Calu3 (cell line): Measurements from ENCODE around the gene PLEKHA5. TPM values are rescaled to one million over a fixed set of nuclear protein-coding genes. Genes with fewer than 3 reads are reported as not detected.

Experiments
- BruUV-seq: library from RNA; stranded (reverse); fragments of 400-500 nt; replicated peaks from 2 replicates; lab custom pipeline; 2021; lab: Mats Ljungman, UMichigan
- CTCF ChIA-PET: fragments of 300-600 bp; sonication (Branson Sonifier 250); formaldehyde crosslinking; loops from one replicate; lab custom pipeline; 2022; ENCODE audit warnings: antibody characterized with exemption; lab: Charles Lee
- DNase-seq: peaks from one replicate; pipeline ENCODE4 v3.0.0; 2022
- H3K27ac Mint-ChIP-seq: one replicate; pipeline ENCODE4 v1.8.0; 2022; ENCODE audit warnings: mixed read lengths; ENCODE audit not compliant: unreplicated experiment
- H3K27me3 Mint-ChIP-seq: one replicate; pipeline ENCODE4 v1.8.0; 2022; ENCODE audit warnings: mixed read lengths; ENCODE audit not compliant: unreplicated experiment
- H3K36me3 Mint-ChIP-seq: one replicate; pipeline ENCODE4 v1.8.0; 2022; ENCODE audit warnings: mild to moderate bottlenecking, moderate library complexity, mixed read lengths; ENCODE audit not compliant: insufficient read depth, unreplicated experiment
- H3K4me1 Mint-ChIP-seq: one replicate; pipeline ENCODE4 v1.8.0; 2022; ENCODE audit warnings: mild to moderate bottlenecking, low read depth, mixed read lengths; ENCODE audit not compliant: unreplicated experiment
- H3K4me3 Mint-ChIP-seq: one replicate; pipeline ENCODE4 v1.8.0; 2022; ENCODE audit warnings: mild to moderate bottlenecking, low read depth, moderate library complexity, mixed read lengths; ENCODE audit not compliant: unreplicated experiment
- H3K9me3 Mint-ChIP-seq: one replicate; pipeline ENCODE4 v1.8.0; 2022; ENCODE audit warnings: low read depth, mixed read lengths; ENCODE audit not compliant: unreplicated experiment
- CTCF ChIP-seq: fragments of 200-600 bp; IDR thresholded peaks from one replicate; pipeline ENCODE4 v1.8.0; 2022; ENCODE audit warnings: antibody characterized with exemption; ENCODE audit not compliant: unreplicated experiment
- intact Hi-C: fragments of 100-400 bp; cut with micrococcal nuclease; formaldehyde crosslinking; loops from one replicate; pipeline ENCODE4 v1.10.0; 2022; ENCODE audit not compliant: unreplicated experiment
- total RNA-seq: library from RNA; stranded (reverse); gene quantifications from 2 replicates; pipeline ENCODE4 v1.2.3, GENCODE V29; 2022

PLEKHA5 gene
- total RNA-seq, 1 experiment from 2014 or later = 57.9 TPM

DNA sequence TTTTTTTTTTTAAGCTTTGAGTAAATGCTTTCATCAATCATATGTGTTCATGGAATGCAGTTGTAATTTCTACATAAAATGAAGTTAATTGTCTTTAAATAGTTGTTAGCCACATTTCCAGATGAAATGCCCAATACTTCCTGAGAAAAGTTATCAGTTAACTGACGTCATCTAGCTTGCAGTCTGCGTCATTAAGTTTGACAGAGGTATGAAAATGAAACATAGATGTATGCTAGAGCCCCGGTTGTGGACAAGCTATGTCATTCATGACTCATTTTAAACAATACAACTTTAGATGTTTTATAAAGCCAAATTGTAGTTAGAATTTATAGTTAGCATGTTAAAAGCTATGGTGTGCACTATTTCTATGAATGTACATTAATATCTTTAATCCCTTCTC lies 90.7 kb downstream of the PLEKHA5 start:
- Mint-ChIP-seq H3K27me3 (no peaks in the 10 kb centered on the region), H3K27ac (peak overlapping the region; percentile 91), H3K4me1 (peaks cover 55% of the 10 kb centered on the region), H3K36me3 (no peaks in the 10 kb centered on the region), H3K4me3 (no peak overlapping the region), H3K9me3 (no peaks in the 10 kb centered on the region)
- intact Hi-C loops = no loop called here
- no TSS peak for BruUV-seq
- no peak for DNase-seq
- CTCF ChIA-PET = interaction anchor here (0.6 kb wide), 1 partner anchor 87 kb away, joined by 4 read pairs; no protein-coding TSS in a partner anchor
- TF ChIP-seq CTCF = no peak

- Mint-ChIP-seq H3K27me3 (no peaks in the 10 kb centered on the region), H3K27ac (peak overlapping the region; percentile 91), H3K9me3 (no peaks in the 10 kb centered on the region), H3K36me3 (no peaks in the 10 kb centered on the region), H3K4me3 (peak overlapping the region; percentile 55), H3K4me1 (peaks cover 55% of the 10 kb centered on the region)
- no peak for DNase-seq
- CTCF ChIA-PET = no interaction called here
- BruUV-seq = no TSS peak
- intact Hi-C loops = no loop called here
- no peak for TF ChIP-seq CTCF
Observed at GRCh38 chr12:19220852-19221466, 91.4 kb downstream of the PLEKHA5 start.

DNA sequence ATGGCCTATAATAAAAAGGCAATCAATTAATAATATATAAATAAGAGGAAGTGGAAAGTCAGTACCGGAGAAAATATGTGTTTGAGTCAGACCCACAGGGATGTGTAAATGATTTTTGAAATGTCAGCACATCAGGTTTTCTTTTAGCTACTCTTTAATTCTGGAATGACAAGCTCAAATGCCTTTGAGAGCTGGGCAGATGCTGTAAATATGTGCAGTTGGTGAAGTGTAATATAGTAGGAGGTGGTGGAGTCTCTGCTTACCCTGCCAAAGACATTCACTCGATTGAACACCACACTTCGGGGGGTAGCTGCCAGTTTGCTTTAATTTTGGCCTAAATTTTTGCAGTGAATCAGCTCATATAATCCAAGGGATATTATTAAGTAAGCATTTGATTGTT lies 93.0 kb downstream of the PLEKHA5 start:
- Mint-ChIP-seq H3K4me1 (peaks cover 53% of the 10 kb centered on the region), H3K27me3 (no peaks in the 10 kb centered on the region), H3K9me3 (no peaks in the 10 kb centered on the region), H3K36me3 (no peaks in the 10 kb centered on the region), H3K27ac (peak overlapping the region; percentile 86), H3K4me3 (peak overlapping the region; percentile 55)
- no TSS peak for BruUV-seq
- DNase-seq = no peak
- CTCF ChIA-PET = interaction anchor here (0.6 to 1.4 kb wide), 8 partner anchors 13 to 792 kb away, joined by 3 to 9 read pairs (median 4); no protein-coding TSS in a partner anchor
- no peak for TF ChIP-seq CTCF
- intact Hi-C loops = no loop called here

GRCh38 chr12:19223018-19223417 lies 93.5 kb downstream of the PLEKHA5 start:
- Mint-ChIP-seq H3K4me1 (peaks cover 53% of the 10 kb centered on the region), H3K27ac (peak overlapping the region; percentile 86), H3K27me3 (no peaks in the 10 kb centered on the region), H3K9me3 (no peaks in the 10 kb centered on the region), H3K4me3 (peak overlapping the region; percentile 55), H3K36me3 (no peaks in the 10 kb centered on the region)
- CTCF ChIA-PET = interaction anchor here (0.6 to 1.4 kb wide), 8 partner anchors 13 to 792 kb away, joined by 3 to 9 read pairs (median 4); no protein-coding TSS in a partner anchor
- no peak for DNase-seq
- TF ChIP-seq CTCF = peak; percentile 22
- no TSS peak for BruUV-seq
- intact Hi-C loops = no loop called here
